ENCODE measurements around the gene TMPRSS9.

GRCh38 chr19:2446381-2446780 lies 86.3 kb downstream of the TMPRSS9 start:
- TF ChIP-seq GATA2 (IDR thresholded peaks at IDR 0.05; ENCODE audit: low read depth, low read length) (no peak), GATA3 (IDR thresholded peaks at IDR 0.05; ENCODE audit: low read depth, low read length) (no peak)

Data from SH-SY5Y (cell line).